Osteocyte (in vitro differentiated cells): ENCODE data around the gene MFN2. TPM values are rescaled to one million over a fixed set of nuclear protein-coding genes. Genes with fewer than 3 reads are reported as not detected.
"Not testable (repeated sequence)": the region's sequence is repeated elsewhere in the genome, so short reads cannot be mapped to it uniquely, and the experiment has no call there.

Experiments
- DNase-seq: peaks from one replicate; pipeline ENCODE4 v3.0.0; 2021; ENCODE audit warnings: mixed read lengths; ENCODE audit not compliant: unreplicated experiment; ENCODE audit errors: extremely low spot score
- H3K27ac Mint-ChIP-seq: one replicate; pipeline ENCODE4 v1.8.0; 2021; ENCODE audit warnings: mild to moderate bottlenecking, mixed read lengths; ENCODE audit not compliant: unreplicated experiment
- H3K27me3 Mint-ChIP-seq: one replicate; pipeline ENCODE4 v1.8.0; 2021; ENCODE audit warnings: mixed read lengths; ENCODE audit not compliant: unreplicated experiment
- H3K36me3 Mint-ChIP-seq: one replicate; pipeline ENCODE4 v1.8.0; 2021; ENCODE audit warnings: mixed read lengths; ENCODE audit not compliant: unreplicated experiment
- H3K4me1 Mint-ChIP-seq: one replicate; pipeline ENCODE4 v1.8.0; 2021; ENCODE audit warnings: mixed read lengths; ENCODE audit not compliant: unreplicated experiment
- H3K4me3 Mint-ChIP-seq: one replicate; pipeline ENCODE4 v1.8.0; 2021; ENCODE audit warnings: mild to moderate bottlenecking, moderate library complexity, mixed read lengths; ENCODE audit not compliant: unreplicated experiment
- H3K9me3 Mint-ChIP-seq: one replicate; pipeline ENCODE4 v1.8.0; 2021; ENCODE audit warnings: mixed read lengths; ENCODE audit not compliant: unreplicated experiment
- total RNA-seq: library from RNA; stranded (reverse); gene quantifications from 2 replicates; pipeline ENCODE4 v1.2.1, GENCODE V29; 2021
- TF ChIP-seq, protein P1 (sequence below): fragments of 200-600 bp; sonication (generic); IDR thresholded peaks from 2 replicates; pipeline ENCODE4 v1.5.0; 2021; ENCODE audit warnings: antibody characterized with exemption, mild to moderate bottlenecking, moderate library complexity

The MFN2 gene
- total RNA-seq, 1 donor from 2014 or later, result 69.2 TPM

DNA sequence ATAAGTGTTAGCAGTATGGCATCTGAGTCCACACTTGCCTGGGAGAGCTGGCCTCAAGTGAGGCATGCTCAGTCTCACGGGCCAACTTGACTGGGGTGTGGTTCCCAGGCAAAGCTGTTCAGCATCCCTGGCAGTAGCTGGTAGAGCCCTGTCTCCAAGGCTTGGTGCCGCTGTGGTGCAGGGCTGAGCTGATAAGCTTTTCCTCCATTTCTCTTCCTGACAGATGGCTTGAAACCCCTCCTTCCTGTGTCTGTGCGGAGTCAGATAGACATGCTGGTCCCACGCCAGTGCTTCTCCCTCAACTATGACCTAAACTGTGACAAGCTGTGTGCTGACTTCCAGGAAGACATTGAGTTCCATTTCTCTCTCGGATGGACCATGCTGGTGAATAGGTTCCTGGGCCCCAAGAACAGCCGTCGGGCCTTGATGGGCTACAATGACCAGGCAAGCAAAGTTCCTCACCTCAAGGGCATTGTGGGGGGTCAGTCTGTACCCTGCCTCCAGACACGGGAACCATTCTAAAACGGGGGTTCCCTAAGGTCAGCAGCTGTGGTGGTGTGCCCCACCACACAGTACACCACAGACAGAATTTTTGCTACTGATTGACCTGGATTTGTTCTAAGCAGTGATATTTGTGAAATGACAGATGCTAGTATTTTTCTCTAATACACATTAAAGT is 25.4 kb downstream of the MFN2 start:
- Mint-ChIP-seq H3K36me3 (peaks cover 56% of the 10 kb centered on the region), H3K27me3 (no peaks in the 10 kb centered on the region), H3K4me1 (no peaks in the 10 kb centered on the region), H3K4me3 (no peak overlapping the region), H3K27ac (no peak overlapping the region), H3K9me3 (no peaks in the 10 kb centered on the region)
- TF ChIP-seq, protein P1, sequence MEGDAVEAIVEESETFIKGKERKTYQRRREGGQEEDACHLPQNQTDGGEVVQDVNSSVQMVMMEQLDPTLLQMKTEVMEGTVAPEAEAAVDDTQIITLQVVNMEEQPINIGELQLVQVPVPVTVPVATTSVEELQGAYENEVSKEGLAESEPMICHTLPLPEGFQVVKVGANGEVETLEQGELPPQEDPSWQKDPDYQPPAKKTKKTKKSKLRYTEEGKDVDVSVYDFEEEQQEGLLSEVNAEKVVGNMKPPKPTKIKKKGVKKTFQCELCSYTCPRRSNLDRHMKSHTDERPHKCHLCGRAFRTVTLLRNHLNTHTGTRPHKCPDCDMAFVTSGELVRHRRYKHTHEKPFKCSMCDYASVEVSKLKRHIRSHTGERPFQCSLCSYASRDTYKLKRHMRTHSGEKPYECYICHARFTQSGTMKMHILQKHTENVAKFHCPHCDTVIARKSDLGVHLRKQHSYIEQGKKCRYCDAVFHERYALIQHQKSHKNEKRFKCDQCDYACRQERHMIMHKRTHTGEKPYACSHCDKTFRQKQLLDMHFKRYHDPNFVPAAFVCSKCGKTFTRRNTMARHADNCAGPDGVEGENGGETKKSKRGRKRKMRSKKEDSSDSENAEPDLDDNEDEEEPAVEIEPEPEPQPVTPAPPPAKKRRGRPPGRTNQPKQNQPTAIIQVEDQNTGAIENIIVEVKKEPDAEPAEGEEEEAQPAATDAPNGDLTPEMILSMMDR, result no peak
- DNase-seq, result no peak

GRCh38 chr1:12006167-12006921 is 26.1 kb downstream of the MFN2 start:
- H3K4me3 Mint-ChIP-seq, result no peak overlapping the region
- H3K36me3 Mint-ChIP-seq, result peaks cover 60% of the 10 kb centered on the region
- H3K27me3 Mint-ChIP-seq, result no peaks in the 10 kb centered on the region
- no peak overlapping the region for H3K27ac Mint-ChIP-seq
- H3K9me3 Mint-ChIP-seq, result no peaks in the 10 kb centered on the region
- TF ChIP-seq, protein P1, result no peak
- no peaks in the 10 kb centered on the region for H3K4me1 Mint-ChIP-seq
- DNase-seq, result no peak

DNA sequence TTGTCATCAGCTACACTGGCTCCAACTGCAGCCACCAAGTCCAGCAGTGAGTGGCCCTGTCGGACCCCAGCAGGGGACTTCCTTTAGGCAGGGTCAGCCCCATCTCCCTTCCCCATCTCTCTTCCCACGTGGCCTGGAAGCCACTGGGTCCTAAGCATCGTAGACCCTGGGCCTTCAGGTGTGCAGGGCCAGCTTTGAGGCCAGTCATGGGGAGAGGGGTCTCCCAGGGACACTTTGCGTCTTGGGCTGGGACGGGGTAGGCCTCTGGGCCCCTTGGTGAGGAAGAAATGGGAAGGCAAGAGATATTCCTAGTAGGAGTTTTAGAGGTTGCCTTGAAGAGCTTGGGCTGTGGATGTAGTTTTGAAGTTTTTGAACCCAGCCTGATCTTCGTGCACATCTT is 27.0 kb downstream of the MFN2 start:
- H3K4me3 Mint-ChIP-seq, result no peak overlapping the region
- TF ChIP-seq, protein P1, result no peak
- peaks cover 61% of the 10 kb centered on the region for H3K36me3 Mint-ChIP-seq
- H3K27me3 Mint-ChIP-seq, result no peaks in the 10 kb centered on the region
- no peak for DNase-seq
- H3K4me1 Mint-ChIP-seq, result no peaks in the 10 kb centered on the region
- no peaks in the 10 kb centered on the region for H3K9me3 Mint-ChIP-seq
- H3K27ac Mint-ChIP-seq, result no peak overlapping the region

DNA sequence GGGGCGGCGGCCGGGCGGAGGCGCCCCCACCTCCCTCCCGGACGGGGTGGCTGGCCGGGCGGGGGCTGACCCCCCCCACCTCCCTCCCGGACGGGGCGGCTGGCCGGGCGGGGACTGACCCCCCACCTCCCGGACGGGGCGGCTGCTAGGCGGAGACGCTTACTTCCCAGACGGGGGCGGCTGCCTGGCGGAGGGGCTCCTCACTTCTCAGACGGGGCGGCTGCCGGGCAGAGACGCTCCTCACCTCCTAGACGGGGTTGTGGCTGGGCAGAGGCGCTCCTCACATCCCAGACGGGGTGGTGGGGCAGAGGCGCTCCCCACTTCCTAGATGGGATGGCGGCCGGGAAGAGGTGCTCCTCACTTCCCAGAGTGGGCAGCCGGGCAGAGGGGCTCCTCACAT is 28.1 kb downstream of the MFN2 start:
- not testable (repeated sequence) for H3K4me3 Mint-ChIP-seq, H3K9me3 Mint-ChIP-seq, H3K27ac Mint-ChIP-seq, DNase-seq, H3K27me3 Mint-ChIP-seq, H3K4me1 Mint-ChIP-seq
- H3K36me3 Mint-ChIP-seq, result peaks cover 53% of the 10 kb centered on the region

GRCh38 chr1:12009318-12009947 is 29.2 kb downstream of the MFN2 start:
- Mint-ChIP-seq H3K27me3 (no peaks in the 10 kb centered on the region), H3K4me3 (no peak overlapping the region)
- TF ChIP-seq, protein P1, result no peak

More at GRCh38 chr1:12009318-12009947, 29.2 kb downstream of the MFN2 start:
- H3K27ac Mint-ChIP-seq, result no peak overlapping the region
- H3K4me1 Mint-ChIP-seq, result no peaks in the 10 kb centered on the region
- H3K9me3 Mint-ChIP-seq, result no peaks in the 10 kb centered on the region
- no peak for DNase-seq
- H3K36me3 Mint-ChIP-seq, result peaks cover 49% of the 10 kb centered on the region
